BJ (cell line): Measurements from ENCODE around the gene MRAS. TPM values are rescaled to one million over a fixed set of nuclear protein-coding genes. Genes with fewer than 3 reads are reported as not detected.

Experiments used
- CTCF ChIA-PET: fragments of 350-600 bp; formaldehyde crosslinking; extraction: SDS; loops from one replicate; lab custom pipeline; 2021; ENCODE audit warnings: antibody characterized with exemption, inconsistent platforms; lab: Yijun Ruan, JAX
- POLR2A ChIA-PET: fragments of 300-600 bp; sonication (Branson Sonifier 250); formaldehyde crosslinking; extraction: SDS; loops from one replicate; lab custom pipeline; 2021; ENCODE audit warnings: antibody characterized with exemption; lab: Charles Lee
- DNase-seq: peaks from one replicate; pipeline ENCODE4 v3.0.0-alpha.2; 2011; ENCODE audit warnings: low read depth
- H3K27me3 ChIP-seq: 2 replicates; pipeline ENCODE4 v1.6.0; 2011; ENCODE audit warnings: low read length; ENCODE audit not compliant: control insufficient read depth, insufficient read depth
- H3K36me3 ChIP-seq: 2 replicates; pipeline ENCODE4 v1.5.1; 2011; ENCODE audit warnings: low read length; ENCODE audit not compliant: control insufficient read depth, insufficient read depth
- H3K4me3 ChIP-seq: 2 replicates; pipeline ENCODE4 v1.5.1; 2011; ENCODE audit warnings: low read depth, mild to moderate bottlenecking, control low read depth, low read length
- polyA plus RNA-seq: library from polyadenylated mRNA; depleted of rRNA; stranded (reverse); fragments of >200 nt; gene quantifications from 2 replicates; pipeline ENCODE4 v1.2.3, GENCODE V29; 2011
- TF ChIP-seq, protein P1 (sequence below): IDR thresholded peaks from 2 replicates; pipeline ENCODE4 v1.5.1; 2011; ENCODE audit warnings: low read depth, mild to moderate bottlenecking, control low read depth, inconsistent platforms, low read length, moderate library complexity; ENCODE audit not compliant: insufficient read depth

The MRAS gene
- polyA plus RNA-seq, 1 experiment = 99.8 TPM

DNA sequence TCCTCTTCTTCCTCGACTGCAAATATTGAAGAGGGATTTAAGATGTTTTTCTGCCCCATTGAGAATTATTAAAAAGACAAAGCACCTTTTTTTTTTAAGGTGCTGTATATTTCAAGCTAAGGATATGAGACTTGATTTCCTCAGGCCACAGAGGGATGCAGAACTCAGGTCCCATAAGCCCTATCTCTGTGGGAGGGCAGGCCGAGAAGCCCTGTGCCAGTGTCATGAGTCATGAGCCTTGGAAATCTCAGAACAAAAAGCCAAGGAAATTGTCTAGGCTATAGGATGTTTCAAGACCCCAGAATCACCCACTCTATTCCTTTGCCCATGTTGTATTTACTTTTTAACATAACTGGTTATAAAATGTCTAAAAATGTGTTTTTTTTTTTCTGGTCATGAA, 93.4 kb downstream of the MRAS start:
- H3K4me3 ChIP-seq = no peak overlapping the region
- TF ChIP-seq, protein P1, sequence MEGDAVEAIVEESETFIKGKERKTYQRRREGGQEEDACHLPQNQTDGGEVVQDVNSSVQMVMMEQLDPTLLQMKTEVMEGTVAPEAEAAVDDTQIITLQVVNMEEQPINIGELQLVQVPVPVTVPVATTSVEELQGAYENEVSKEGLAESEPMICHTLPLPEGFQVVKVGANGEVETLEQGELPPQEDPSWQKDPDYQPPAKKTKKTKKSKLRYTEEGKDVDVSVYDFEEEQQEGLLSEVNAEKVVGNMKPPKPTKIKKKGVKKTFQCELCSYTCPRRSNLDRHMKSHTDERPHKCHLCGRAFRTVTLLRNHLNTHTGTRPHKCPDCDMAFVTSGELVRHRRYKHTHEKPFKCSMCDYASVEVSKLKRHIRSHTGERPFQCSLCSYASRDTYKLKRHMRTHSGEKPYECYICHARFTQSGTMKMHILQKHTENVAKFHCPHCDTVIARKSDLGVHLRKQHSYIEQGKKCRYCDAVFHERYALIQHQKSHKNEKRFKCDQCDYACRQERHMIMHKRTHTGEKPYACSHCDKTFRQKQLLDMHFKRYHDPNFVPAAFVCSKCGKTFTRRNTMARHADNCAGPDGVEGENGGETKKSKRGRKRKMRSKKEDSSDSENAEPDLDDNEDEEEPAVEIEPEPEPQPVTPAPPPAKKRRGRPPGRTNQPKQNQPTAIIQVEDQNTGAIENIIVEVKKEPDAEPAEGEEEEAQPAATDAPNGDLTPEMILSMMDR = no peak
- POLR2A ChIA-PET = no interaction called here
- H3K36me3 ChIP-seq = no peaks in the 10 kb centered on the region
- H3K27me3 ChIP-seq = peaks cover 5% of the 10 kb centered on the region; the same call in 1 of the 2 replicates
- DNase-seq = no peak
- CTCF ChIA-PET = no interaction called here

DNA sequence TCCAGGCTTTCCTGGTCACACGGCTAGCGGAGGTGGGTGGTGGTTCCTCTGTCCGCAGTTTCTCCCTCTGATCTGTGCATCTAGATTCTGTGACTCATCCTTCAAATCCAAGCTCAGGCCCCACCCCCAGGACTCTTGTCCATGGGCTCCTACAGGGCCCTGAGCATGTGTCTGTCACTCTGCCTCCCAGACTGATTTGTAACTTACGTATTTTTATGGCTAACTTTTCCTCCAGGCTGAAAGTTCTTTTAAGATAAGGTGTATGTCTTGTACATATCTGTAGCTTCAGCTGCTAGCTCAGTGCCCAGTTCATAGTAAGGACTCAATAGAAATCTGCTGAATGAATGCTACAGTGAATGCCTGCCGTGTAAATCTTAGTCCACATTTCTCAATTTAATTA, 94.1 kb downstream of the MRAS start:
- CTCF ChIA-PET = interaction anchor here (0.7 kb wide), 1 partner anchor 25 kb away, joined by 3 read pairs; no protein-coding TSS in a partner anchor
- Histone ChIP-seq H3K27me3 (peaks cover 1% of the 10 kb centered on the region; the same call in 1 of the 2 replicates), H3K36me3 (no peaks in the 10 kb centered on the region), H3K4me3 (no peak overlapping the region)
- TF ChIP-seq, protein P1 = no peak
- POLR2A ChIA-PET = no interaction called here
- no peak for DNase-seq

- TF ChIP-seq, protein P1 = no peak
- Histone ChIP-seq H3K4me3 (no peak overlapping the region), H3K36me3 (no peaks in the 10 kb centered on the region), H3K27me3 (peaks cover 1% of the 10 kb centered on the region; the same call in 1 of the 2 replicates)
- POLR2A ChIA-PET = no interaction called here
- CTCF ChIA-PET = interaction anchor here (0.7 to 1.1 kb wide), 3 partner anchors 25 to 36 kb away, joined by 3 to 4 read pairs (median 3); no protein-coding TSS in a partner anchor
- no peak for DNase-seq
These were observed 94.7 kb downstream of the MRAS start for GRCh38 chr3:138443091-138443490.

DNA sequence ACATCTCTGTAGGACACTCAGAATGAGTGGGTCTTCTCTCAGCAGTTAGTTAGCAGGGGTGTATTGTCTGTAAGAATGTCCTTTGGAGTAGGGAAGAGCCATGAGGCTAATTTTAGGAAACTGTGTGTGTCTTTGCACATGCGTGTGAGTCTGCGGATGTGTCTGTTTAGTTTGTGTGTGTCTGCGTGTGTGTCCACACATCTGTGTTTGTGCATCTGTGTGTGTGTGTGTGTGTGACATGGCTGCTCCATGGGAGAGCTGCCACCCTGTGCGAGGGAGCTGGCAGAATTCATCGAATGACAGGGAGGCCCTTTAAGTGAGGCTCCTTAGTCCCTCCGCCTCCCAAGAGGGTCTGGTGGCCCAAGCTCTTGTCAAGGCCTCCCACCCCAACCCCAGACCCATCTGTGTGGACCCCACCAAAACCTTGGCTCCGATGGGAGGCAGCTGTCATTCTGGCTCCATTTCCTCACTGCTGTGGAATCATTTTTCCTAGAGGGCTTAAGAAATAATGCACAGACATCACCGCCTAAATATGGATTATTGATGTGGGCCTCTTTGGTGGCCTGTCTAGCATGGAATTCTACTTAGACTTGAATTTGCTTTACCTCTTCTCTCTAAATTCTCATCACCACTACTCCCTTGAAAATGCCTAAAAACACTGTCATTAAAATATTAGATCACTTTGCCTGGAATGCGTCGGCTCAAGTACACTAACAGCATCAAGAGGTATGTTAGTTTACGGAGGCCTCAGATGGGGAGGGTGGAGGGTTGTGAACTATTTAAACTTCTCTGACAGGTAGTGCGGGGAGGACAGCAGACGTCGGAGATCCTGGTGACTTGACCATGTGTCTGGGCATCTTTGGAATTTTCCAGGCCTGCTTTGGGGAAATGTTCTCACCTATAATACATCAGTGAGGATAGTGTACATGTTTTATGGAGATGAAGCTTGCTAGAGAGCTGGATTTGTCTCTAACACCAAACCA, 95.4 kb downstream of the MRAS start:
- ChIA-PET CTCF (interaction anchor here (0.9 to 1.1 kb wide), 2 partner anchors 26 to 36 kb away, joined by 3 to 4 read pairs; no protein-coding TSS in a partner anchor), POLR2A (no interaction called here)
- no peaks in the 10 kb centered on the region for H3K27me3 ChIP-seq
- H3K36me3 ChIP-seq = no peaks in the 10 kb centered on the region
- TF ChIP-seq, protein P1 = no peak
- DNase-seq = no peak
- no peak overlapping the region for H3K4me3 ChIP-seq

DNA sequence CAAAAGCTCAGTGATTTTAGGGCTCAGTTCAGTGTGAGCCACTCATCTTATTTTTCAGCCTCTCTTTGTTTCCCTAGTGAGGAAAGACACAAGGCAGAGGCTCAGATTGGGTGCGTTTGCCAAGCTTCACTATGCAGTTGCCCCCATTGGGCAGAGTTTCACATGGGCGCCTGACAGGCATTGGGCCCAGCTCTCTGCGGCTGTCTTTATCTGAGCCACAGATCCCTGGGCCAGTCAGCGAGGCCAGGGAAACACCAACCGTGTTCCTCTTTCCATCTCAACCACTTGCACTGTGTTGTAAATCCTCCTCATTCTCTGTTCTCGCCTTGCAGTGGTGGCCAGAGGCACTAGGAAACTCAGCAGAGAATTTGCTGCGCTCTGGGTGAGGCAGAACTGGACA, 96.9 kb downstream of the MRAS start:
- no peaks in the 10 kb centered on the region for H3K27me3 ChIP-seq
- TF ChIP-seq, protein P1 = no peak
- DNase-seq = no peak
- no peaks in the 10 kb centered on the region for H3K36me3 ChIP-seq
- POLR2A ChIA-PET = no interaction called here
- no peak overlapping the region for H3K4me3 ChIP-seq
- CTCF ChIA-PET = interaction anchor here (0.7 to 1.4 kb wide), 3 partner anchors 28 to 470 kb away, joined by 3 to 4 read pairs (median 3); no protein-coding TSS in a partner anchor
